PC-3 (cell line): ENCODE results near the gene PRKN. TPM values are rescaled to one million over a fixed set of nuclear protein-coding genes. Genes with fewer than 3 reads are reported as not detected.

Experiments used
- ATAC-seq: fragments of 200-7000 bp; cut with Tn5 transposase; 2 replicates; pipeline ENCODE4 v1.9.1; 2020; ENCODE audit warnings: mild to moderate bottlenecking, moderate library complexity
- BruUV-seq: library from RNA; stranded (reverse); fragments of 400-500 nt; replicated peaks from 2 replicates; lab custom pipeline; 2021; lab: Mats Ljungman, UMichigan
- CTCF ChIA-PET: fragments of 300-600 bp; sonication (Branson Sonifier 250); formaldehyde crosslinking; loops from one replicate; lab custom pipeline; 2022; ENCODE audit warnings: antibody characterized with exemption; lab: Charles Lee
- POLR2A ChIA-PET: fragments of 300-600 bp; sonication (Branson Sonifier 250); formaldehyde crosslinking; loops from one replicate; lab custom pipeline; 2022; ENCODE audit warnings: antibody characterized with exemption; ENCODE audit not compliant: unreplicated experiment; lab: Charles Lee
- DNase-seq: peaks from one replicate; pipeline ENCODE4 v3.0.0-alpha.2; 2015
- H2AFZ ChIP-seq: fragments of 300-600 bp; sonication (generic); 2 replicates; pipeline ENCODE4 v1.6.0; 2016; ENCODE audit warnings: antibody characterized with exemption, low read length
- H3F3A ChIP-seq: fragments of 300-600 bp; sonication (generic); one replicate; pipeline ENCODE4 v1.6.0; 2017; ENCODE audit warnings: antibody characterized with exemption, low read length, control low read depth, mild to moderate bottlenecking; ENCODE audit not compliant: unreplicated experiment
- H3K27ac ChIP-seq: fragments of 300-600 bp; sonication (generic); 2 replicates; pipeline ENCODE4 v1.5.1; 2016; ENCODE audit warnings: mild to moderate bottlenecking, low read length
- H3K27me3 ChIP-seq: fragments of 300-600 bp; sonication (generic); 2 replicates; pipeline ENCODE4 v1.6.1; 2016; ENCODE audit warnings: low read length, mixed read lengths
- H3K36me3 ChIP-seq: fragments of 300-600 bp; sonication (generic); 2 replicates; pipeline ENCODE4 v1.6.1; 2016; ENCODE audit warnings: low read depth, mixed run types, low read length, mixed read lengths
- H3K4me1 ChIP-seq: fragments of 300-600 bp; sonication (generic); 2 replicates; pipeline ENCODE4 v1.5.1; 2016; ENCODE audit warnings: low read length; ENCODE audit not compliant: insufficient read depth
- H3K4me2 ChIP-seq: fragments of 300-600 bp; sonication (generic); 2 replicates; pipeline ENCODE4 v1.6.0; 2016; ENCODE audit warnings: low read length
- H3K4me3 ChIP-seq: fragments of 300-600 bp; sonication (generic); 2 replicates; pipeline ENCODE4 v1.5.1; 2016; ENCODE audit warnings: mild to moderate bottlenecking, low read length, mixed read lengths
- H3K79me2 ChIP-seq: fragments of 300-600 bp; sonication (generic); 2 replicates; pipeline ENCODE4 v1.6.1; 2017; ENCODE audit warnings: low read length, mixed read lengths
- H3K9ac ChIP-seq: fragments of 300-600 bp; sonication (generic); 2 replicates; pipeline ENCODE4 v1.6.0; 2016; ENCODE audit warnings: mild to moderate bottlenecking, low read length
- H3K9me2 ChIP-seq: fragments of 300-600 bp; sonication (generic); replicated peaks from 2 replicates; pipeline ENCODE4 v1.6.1; 2016; ENCODE audit warnings: mixed run types, low read length, mixed read lengths
- H3K9me3 ChIP-seq: fragments of 300-600 bp; sonication (generic); 2 replicates; pipeline ENCODE4 v1.6.1; 2016; ENCODE audit warnings: low read length, mixed read lengths
- H4K20me1 ChIP-seq: fragments of 300-600 bp; sonication (generic); 2 replicates; pipeline ENCODE4 v1.6.1; 2016; ENCODE audit warnings: low read length, mixed read lengths
- EZH2 ChIP-seq: fragments of 300-600 bp; sonication (generic); IDR thresholded peaks from one replicate; pipeline ENCODE4 v1.6.1; 2017; ENCODE audit warnings: antibody characterized with exemption, mild to moderate bottlenecking, low read length; ENCODE audit not compliant: unreplicated experiment
- EZH2phosphoT487 ChIP-seq: fragments of 300-600 bp; sonication (generic); IDR thresholded peaks from 2 replicates; pipeline ENCODE4 v1.6.1; 2018; ENCODE audit warnings: mild to moderate bottlenecking, antibody characterized with exemption, low read length, borderline replicate concordance
- intact Hi-C: fragments of 100-400 bp; cut with micrococcal nuclease; formaldehyde crosslinking; loops from 2 replicates; pipeline ENCODE4 v1.9.0; 2023
- total RNA-seq: library from RNA; depleted of rRNA; stranded (reverse); fragments of >200 nt; gene quantifications from 2 replicates; pipeline ENCODE4 v1.2.3, GENCODE V29; 2014
- TF ChIP-seq, protein P1 (sequence below): fragments of 300-600 bp; sonication (generic); conservative IDR thresholded peaks from 2 replicates; pipeline ENCODE4 v1.5.1; 2017; ENCODE audit warnings: antibody characterized with exemption, low read depth, mild to moderate bottlenecking, low read length

Gene PRKN
- total RNA-seq, 1 experiment from 2014 or later, result not detected

DNA sequence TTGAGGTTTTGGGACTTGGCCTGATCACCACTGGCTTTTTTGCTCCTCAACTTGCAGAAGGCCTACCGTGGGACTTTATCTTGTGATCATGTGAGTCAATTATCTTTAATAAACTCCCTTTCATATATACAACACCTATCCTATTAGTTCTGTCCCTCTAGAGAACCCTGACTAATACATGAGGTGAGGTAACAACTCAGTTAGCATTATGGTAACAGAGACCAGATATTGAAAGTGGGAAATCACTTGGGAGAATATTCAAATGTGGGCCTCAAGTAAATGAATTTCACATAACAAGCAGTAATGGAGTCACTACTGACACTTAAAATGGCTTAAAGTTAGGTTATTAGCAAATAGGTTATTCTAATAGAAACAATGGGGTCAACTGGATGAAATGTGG is 1015.6 kb downstream of the PRKN start:
- no peak overlapping the region for H3K9ac ChIP-seq
- TF ChIP-seq, protein P1, sequence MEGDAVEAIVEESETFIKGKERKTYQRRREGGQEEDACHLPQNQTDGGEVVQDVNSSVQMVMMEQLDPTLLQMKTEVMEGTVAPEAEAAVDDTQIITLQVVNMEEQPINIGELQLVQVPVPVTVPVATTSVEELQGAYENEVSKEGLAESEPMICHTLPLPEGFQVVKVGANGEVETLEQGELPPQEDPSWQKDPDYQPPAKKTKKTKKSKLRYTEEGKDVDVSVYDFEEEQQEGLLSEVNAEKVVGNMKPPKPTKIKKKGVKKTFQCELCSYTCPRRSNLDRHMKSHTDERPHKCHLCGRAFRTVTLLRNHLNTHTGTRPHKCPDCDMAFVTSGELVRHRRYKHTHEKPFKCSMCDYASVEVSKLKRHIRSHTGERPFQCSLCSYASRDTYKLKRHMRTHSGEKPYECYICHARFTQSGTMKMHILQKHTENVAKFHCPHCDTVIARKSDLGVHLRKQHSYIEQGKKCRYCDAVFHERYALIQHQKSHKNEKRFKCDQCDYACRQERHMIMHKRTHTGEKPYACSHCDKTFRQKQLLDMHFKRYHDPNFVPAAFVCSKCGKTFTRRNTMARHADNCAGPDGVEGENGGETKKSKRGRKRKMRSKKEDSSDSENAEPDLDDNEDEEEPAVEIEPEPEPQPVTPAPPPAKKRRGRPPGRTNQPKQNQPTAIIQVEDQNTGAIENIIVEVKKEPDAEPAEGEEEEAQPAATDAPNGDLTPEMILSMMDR, result no peak
- TF ChIP-seq EZH2, result no peak
- no peak for TF ChIP-seq EZH2phosphoT487
- no peaks in the 10 kb centered on the region for H3K79me2 ChIP-seq
- H2AFZ ChIP-seq, result no peak overlapping the region
- intact Hi-C loops, result no loop called here
- ChIA-PET POLR2A (no interaction called here), CTCF (no interaction called here)
- H3K9me3 ChIP-seq, result no peaks in the 10 kb centered on the region
- H3K4me3 ChIP-seq, result no peak overlapping the region
- no TSS peak for BruUV-seq
- no peaks in the 10 kb centered on the region for H3K36me3 ChIP-seq
- no peak overlapping the region for H3K27ac ChIP-seq
- no peaks in the 10 kb centered on the region for H3F3A ChIP-seq
- H3K4me1 ChIP-seq, result no peaks in the 10 kb centered on the region
- H3K27me3 ChIP-seq, result peaks cover 47% of the 10 kb centered on the region
- ATAC-seq (no peak), DNase-seq (no peak)
- H3K4me2 ChIP-seq, result no peak overlapping the region
- H3K9me2 ChIP-seq, result no peaks in the 10 kb centered on the region
- no peaks in the 10 kb centered on the region for H4K20me1 ChIP-seq

- Histone ChIP-seq H3K4me1 (no peaks in the 10 kb centered on the region), H3K36me3 (no peaks in the 10 kb centered on the region), H3K9me2 (no peaks in the 10 kb centered on the region), H3K27me3 (peaks cover 44% of the 10 kb centered on the region), H3K9me3 (no peaks in the 10 kb centered on the region), H3K27ac (no peak overlapping the region), H3K4me3 (no peak overlapping the region), H2AFZ (no peak overlapping the region), H3K79me2 (no peaks in the 10 kb centered on the region), H3F3A (no peaks in the 10 kb centered on the region), H4K20me1 (no peaks in the 10 kb centered on the region), H3K4me2 (no peak overlapping the region), H3K9ac (no peak overlapping the region)
- CTCF ChIA-PET, result no interaction called here
- DNase-seq (no peak), ATAC-seq (no peak)
- BruUV-seq, result no TSS peak
- POLR2A ChIA-PET, result no interaction called here
- TF ChIP-seq EZH2 (no peak), EZH2phosphoT487 (no peak)
- TF ChIP-seq, protein P1, result no peak
- intact Hi-C loops, result no loop called here
These were observed 1016.1 kb downstream of the PRKN start for GRCh38 chr6:161711515-161711914.

DNA sequence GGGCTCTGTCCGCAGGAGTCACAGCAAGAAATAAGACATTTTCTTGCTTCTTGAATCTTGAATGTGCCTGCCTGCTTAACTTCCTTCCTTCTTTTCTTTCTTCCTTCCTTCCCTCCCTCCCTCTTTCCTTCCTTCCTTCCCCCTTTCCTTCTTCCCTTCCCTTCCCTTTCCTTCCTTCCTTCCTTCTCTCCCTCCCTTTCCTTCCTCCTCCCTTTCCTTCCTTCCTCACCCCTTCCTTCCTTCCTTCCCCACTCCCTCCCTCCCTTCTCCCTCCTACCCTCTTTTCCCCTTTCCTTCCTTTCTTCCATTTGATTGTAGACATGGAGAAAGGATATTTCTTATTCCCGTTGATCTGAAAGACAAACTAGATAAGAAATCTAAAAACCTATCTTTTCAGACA is 1016.9 kb downstream of the PRKN start:
- Histone ChIP-seq H3K27ac (no peak overlapping the region), H4K20me1 (no peaks in the 10 kb centered on the region), H2AFZ (no peak overlapping the region), H3K9me3 (no peaks in the 10 kb centered on the region), H3F3A (no peaks in the 10 kb centered on the region), H3K4me1 (no peaks in the 10 kb centered on the region), H3K4me3 (no peak overlapping the region), H3K36me3 (no peaks in the 10 kb centered on the region), H3K4me2 (no peak overlapping the region), H3K9me2 (no peaks in the 10 kb centered on the region), H3K27me3 (peaks cover 41% of the 10 kb centered on the region), H3K9ac (no peak overlapping the region), H3K79me2 (no peaks in the 10 kb centered on the region)
- POLR2A ChIA-PET, result no interaction called here
- CTCF ChIA-PET, result no interaction called here
- intact Hi-C loops, result no loop called here
- DNase-seq, result no peak
- no TSS peak for BruUV-seq
- ATAC-seq, result no peak
- no peak for TF ChIP-seq EZH2
- TF ChIP-seq, protein P1, result no peak
- TF ChIP-seq EZH2phosphoT487, result no peak
